CD1c-positive myeloid dendritic cell (primary cell): ENCODE data around the gene ARL3.
"Not testable (repeated sequence)": the region's sequence is repeated elsewhere in the genome, so short reads cannot be mapped to it uniquely, and the experiment has no call there.

Source experiments
- DNase-seq: peaks from one replicate; pipeline ENCODE4 v3.0.0-alpha.2; 2016; ENCODE audit errors: extremely low spot score

Gene ARL3, protein sequence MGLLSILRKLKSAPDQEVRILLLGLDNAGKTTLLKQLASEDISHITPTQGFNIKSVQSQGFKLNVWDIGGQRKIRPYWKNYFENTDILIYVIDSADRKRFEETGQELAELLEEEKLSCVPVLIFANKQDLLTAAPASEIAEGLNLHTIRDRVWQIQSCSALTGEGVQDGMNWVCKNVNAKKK

DNA sequence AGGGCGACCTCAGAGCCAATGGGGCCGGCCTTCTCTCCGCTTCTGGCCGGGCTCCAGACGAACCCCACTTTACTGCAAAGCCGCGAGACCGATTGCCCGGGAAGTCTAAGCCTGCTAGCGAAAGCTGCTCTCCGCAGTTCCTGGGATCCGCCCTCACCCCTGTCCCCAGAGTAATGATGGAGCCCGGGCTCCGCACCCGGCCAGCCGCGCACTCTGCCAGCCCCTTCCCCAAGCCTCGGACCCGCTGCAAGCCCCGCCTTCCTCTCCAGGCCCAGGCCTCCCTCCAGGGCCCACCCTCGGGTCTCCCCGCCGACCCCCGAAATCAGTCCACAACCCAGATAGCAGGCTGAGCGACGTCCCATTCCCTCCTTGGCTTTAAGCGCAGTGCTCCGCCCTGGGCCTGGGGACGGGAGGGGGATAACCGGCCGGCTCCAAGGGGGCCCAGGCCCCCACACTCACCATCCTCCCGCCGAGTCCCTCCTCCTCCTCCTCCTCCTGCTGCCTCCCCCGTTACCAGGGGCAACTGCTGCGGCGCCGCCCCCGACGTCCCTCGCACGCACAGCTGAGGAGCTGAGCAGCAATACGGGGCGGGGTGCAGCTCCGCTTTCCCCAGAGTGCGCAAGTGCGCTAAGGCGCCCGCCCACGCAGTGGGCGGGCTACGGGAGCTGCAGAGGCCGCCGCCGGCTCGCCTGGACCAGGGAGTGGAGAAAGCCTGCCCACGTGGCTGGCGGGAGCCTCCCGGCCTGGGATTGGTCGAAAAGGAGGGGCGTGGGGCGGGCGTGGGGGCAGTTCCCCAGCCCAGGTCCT lies at the start of gene ARL3:
Gene ARL3 (minus strand): TSS at position 584 of the 807 bp plus-strand sequence. CDS start 122 bp downstream, at position 462.
- peak; percentile 100 for DNase-seq

DNA sequence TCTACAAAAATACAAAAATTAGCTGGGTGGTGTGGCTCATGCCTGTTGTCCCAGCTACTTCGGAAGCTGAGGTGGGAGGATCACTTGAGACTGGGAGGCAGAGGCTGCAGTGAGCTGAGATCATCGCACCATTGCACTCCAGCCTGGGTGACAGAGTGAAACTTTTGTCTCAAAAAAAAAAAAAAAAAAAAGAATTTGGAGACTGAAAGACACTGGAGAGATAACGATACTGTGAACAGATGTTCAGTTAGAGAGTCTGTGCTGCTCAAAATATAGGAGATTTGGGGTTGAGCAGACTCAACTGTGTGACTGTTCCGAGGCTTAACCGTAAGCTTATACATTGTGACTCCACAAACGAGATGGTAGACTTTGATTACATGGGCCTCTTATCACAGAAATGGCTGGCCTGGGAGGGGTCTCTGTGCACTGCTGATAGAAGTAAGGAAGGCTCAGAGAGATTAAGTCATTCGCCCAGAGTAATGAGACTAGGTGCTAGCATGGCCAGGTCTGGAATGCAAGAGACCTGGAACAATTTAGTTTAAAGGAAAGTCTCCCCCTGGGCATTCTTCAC lies 48.9 kb upstream of the ARL3 start:
- DNase-seq: no peak

DNA sequence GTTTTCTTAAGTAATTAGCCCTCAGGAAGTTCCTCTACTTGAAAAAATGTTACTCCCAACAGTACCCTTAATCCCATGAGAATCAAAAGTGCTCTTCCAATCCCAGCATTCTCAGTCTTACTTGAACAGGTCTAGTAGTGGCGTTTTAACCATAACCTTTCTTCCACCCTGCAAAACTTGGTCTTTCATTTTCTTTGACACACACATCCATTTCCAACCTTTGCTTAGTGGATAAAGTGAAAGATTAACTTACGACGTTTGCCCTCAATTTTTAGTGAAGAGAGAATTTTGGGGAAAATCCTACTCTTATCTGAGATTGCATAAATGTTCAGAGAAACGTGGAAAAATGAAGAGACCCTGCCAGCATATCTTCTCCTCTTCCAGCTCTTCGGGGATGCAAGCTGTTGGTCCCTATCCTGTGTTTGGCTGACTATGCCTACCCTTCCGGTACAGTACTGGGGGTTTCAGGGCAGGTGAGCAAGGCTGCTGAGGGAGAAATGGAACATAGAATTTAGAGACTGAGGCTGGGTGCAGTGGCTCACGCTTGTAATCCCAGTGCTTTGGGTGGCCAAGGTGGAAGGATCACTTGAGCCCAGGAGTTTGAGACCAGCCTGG lies 48.3 kb upstream of the ARL3 start:
- DNase-seq: no peak

DNA sequence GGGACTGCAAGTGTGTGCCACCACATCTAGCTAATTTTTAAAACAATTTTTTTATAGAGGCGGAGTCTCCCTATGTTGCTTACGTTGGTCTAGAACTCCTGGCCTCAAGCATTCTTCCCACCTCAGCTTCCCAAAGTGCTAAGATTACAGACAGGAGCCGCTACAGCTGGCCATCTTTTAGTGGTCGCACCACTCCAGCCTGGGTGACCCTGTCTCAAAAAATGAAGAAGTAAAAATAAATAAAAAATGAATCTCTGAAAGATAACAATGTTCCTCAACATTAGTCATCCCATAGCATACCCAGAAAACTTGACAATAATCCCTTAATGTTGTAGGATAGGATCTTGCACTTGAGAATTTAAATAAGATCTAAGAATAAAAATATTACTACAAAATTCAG lies 47.8 kb upstream of the ARL3 start:
- no peak for DNase-seq

DNA sequence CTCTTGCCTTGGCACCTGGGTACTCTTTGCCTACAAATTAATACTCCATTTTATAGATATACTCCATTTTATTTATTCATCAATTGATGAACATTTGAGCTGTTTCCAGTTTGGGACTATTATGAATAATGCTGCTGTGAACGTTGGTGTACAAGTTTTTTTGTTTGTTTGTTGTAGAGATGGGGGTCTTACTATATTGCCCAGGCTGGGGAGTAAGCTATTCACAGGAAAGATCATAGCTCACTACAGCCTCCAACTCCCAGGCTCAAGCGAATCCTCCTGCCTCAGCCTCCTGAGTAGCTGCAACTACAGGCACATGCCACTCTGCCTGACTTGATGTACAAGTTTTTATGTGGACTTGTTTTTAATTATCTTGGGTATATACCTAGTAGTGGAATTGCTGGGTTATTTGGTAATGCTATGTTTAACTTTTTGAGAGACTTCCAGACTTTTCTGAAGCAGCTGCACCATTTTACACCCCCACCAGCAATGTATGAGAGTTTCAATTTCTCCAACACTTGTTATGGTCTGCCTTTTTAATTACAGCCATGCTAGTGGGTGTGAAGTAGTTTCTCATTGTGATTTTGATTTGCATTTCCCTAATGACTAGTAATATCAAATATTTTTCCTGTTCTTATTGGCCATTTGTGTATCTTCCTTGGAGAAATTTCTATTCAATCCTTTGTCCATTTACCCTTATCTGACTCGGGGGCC lies 45.5 kb upstream of the ARL3 start:
- DNase-seq: no peak

DNA sequence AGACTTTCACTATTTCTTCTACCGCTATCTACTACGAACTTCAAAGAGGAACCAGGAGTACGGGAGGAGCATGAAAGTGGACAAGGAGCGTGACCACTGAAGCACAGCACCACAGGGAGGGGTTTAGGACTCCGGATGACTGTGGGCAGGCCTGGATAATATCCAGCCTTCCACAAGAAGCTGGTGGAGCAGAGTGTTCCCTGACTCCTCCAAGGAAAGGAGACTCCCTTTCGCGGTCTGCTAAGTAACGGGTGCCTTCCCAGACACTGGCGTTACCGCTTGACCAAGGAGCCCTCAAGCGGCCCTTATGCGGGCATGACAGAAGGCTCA lies 44.7 kb upstream of the ARL3 start:
- not testable (repeated sequence) for DNase-seq

DNA sequence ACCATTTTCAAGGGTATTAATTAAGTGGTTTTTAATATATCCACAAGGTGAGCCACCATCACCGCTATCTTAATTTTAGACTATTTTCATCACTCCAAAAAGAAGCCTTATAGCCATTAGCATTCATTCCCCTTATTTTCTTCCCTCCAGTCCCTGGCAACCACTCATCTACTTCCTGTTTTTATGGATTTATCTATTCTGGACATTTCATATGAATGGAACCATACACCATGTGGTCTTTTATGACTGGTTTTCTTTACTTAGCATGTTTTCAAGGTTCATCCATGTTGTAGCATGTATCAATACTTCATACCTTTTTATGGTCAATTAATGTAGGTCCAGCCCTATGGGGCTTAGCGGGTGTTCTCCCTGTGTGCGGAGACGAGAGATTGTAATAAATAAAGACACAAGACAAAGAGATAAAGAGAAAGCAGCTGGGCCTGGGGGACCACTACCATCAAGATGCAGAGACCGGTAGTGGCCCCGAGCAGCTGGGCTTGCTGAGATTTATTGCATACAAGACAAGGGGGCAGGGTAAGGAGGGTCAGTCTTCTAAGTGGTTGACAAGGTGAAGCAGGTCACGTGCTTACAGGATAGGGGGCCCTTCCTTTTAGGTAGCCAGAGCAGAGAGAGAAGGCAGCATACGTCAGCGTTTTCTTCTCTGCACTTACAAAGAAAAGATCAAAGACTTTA lies 44.2 kb upstream of the ARL3 start:
- DNase-seq: no peak

DNA sequence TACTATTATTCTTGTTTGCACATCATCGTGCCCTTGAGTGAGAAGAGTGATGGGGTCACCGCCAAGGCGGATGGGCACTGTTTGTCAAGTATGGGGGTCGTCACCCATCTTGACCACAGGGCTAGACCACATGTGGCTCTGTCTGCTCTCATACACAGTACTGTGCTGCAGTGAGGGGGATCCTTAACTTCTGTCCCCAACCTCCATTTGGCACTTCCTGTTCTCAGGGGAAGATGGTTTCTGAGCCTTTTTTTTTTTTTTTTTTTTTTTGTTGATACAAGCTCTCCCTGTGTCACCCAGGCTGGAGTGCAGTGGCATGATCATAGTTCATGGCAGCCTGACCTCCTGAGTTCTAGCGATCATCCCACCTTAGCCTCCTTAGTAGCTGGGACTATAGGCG lies 43.1 kb upstream of the ARL3 start:
- DNase-seq: no peak

DNA sequence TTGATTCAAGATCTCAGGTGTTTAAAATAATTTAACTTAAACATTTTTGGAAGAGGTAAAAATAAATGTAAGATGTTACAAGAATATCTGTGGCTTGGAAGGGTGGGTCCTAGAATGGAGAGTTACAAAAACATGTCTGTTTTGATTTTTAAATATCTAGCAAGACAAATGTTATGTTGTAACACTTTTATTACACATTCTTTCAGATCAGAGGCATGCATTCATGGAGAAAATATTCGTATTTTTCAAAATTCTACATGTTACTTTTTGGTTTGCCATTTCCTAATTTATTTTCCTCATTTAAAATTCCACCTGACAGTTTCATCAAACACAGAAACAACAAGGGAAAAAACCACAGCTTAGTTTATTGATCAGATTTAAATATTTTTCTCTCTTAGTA lies 39.5 kb upstream of the ARL3 start:
- no peak for DNase-seq

DNA sequence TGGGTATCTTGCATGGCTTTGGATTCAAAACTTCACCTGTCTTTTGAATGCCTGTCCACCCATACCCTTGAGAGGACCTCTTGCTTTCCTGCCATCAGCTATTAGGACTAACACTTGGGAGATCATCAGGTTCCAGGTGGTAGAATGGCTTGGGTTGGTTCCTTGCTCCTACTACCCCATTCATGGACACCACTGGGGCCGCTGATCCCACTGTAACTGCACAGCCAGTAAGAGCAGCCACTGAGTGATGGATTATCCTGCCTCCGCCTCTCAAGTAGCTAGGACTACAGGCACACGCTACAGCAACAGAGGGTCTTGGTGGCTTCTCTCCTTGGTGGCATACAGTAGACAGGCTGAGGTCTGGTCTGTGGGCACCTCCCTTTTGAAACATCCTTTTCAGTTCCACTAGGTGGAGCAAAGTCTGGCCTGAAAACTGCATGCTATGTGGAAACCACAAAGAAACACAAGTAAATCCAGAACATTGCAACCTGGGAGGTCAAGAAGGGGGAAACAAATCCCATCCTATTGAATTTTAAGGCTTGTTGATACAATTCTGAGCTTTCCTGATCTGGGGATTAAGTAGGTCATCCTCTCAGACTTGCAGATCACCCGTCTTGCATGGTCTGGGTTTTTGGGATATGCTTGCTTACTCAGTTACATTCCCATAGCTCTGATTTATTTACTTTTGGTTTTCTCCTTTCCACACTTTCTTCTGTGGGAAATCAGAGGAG lies 38.9 kb upstream of the ARL3 start:
- peak; percentile 46 for DNase-seq

DNA sequence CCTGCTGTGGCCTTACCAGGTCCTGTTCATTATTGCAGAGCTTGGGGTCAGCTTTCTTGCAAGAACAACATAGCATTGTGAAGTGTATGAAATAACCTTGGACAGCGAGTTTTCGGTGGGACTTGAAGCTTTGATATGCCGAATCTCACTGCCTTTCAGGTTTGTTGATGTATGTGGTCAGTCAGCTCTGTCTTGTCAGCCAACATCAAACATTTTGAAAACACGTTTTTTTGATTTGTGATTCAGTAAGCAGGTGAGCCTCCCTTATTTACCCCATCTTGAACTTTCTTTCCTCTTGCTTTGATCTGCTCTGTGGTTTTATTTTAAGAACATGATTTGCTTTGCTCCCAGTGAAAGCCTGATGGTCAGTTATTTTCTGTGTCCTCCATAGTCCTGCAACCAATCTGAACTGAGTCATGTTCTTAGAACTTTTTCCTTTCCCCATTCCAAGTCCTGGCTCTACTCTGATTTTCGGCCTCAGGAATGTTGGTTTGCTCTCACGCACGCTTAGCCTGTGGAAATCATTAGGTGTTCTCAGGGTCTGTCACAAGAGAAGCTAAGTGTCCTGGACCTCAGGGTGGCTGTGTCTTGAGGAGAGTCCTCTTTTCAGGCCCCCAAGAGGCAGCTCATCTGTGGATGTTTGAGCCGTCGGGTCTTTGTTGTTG lies 38.2 kb upstream of the ARL3 start:
- DNase-seq: no peak

DNA sequence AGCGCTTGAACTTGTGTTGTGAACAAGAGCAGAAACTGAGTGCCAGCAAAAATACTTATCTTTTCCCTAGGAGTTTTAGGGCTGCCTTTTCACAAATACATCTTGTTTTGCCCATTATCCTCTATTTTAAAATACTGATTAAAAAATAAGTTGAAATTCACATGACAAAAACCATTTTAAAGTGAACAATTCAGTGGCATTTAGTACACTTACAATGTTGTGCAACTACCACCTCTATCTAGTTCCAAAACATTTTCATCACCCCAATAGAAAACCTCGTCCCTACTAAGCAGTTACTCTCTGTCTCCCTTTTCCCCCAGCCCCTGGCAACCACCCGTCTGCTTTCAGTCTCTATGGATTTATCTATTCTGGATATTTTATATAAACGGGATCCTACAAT lies 31.0 kb upstream of the ARL3 start:
- no peak for DNase-seq

DNA sequence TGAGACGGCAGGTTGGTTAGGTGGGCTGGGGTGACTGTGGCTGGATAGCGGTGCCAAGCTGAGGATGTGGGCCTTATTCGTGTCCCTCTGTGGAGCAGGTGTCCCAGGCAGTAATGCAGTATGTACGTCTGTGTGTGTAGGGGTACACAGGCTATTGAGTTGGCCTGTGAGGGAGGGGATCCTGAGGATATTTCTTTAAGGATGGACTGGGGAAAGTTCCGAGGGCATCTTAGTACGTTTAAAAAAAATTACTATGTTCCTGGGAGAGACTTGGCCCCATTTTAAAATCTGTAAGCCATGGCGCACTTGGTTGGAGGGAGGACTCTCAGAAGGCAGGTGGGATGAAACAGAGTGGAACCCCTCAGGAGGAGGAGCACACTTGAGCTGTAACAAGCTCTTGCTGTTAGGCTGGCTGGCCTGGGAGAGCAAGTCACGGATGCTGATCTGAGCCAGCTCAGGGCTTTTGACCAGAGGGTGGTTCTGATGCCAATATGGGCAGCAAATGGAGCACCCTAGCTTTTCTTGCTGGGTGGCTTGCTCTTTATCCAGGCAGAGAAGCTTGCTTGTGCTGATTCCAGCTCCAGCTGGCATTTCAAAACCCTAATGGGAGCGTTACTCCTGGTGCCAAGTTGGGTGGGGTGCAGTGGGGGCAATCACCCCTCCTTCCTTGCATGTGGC lies 30.3 kb upstream of the ARL3 start:
- DNase-seq: no peak

DNA sequence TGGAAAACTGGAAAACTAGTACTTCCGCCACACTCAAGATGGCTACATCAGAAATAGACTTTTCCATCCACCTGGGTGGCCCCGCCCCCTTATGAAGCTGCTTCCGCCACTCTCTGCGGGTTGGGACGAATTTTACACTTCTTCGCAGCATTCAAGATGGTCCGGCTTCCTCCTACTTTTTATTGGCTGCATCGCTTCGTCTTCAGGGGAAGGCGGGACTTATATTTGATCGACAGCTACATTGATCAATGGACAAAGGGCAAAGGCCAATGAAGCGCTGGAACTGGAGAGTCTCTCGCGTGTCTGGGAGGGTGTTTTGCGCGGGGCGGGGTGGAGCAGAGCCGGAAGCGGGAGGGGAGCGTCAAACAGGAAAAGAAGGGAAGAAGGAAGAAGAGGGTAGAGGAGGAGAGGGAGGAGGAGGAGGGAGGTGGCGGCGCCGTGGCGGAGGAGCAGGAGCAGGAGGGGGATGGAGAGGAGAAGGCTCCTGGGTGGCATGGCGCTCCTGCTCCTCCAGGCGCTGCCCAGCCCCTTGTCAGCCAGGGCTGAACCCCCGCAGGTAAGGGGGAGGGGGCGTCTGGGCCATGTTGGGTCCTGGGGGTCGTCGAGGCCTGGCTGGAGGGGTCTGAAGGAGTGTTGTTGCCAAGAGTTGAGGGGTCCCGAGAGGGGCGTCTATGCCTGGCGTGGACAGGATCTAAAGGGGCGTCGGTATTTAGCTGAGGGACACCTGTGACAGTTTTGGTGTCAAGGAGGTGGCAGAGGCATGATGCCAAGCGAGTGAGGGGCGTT lies 29.6 kb upstream of the ARL3 start, which contains the start of gene WBP1L:
Gene WBP1L (plus strand): TSS at position 361 of the 786 bp plus-strand sequence. CDS start 106 bp downstream, at position 467.
- DNase-seq: peak; percentile 99

DNA sequence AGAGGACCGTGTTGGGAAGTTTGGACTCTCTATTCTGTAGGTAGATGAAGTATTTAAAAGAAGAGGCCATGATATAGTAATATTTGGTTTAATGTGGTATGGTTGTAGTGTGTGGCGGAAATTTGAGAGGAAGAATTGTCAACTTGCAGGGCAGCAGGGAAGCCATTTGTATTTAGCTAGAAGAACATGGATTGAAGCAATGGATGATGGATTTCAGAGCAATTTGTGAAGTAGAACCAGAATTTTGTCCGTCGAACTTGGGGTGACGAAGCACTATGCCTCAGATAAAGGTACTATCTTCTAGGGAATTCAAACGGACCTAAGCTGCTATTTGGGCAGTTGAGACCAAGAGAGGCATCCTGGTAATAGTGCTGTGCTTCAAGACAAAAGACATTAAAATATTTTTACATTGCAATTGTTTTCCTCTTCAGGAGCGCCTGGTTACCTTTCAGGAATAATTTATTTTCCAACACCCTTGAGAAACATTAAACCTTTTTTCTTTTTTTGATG lies 28.9 kb upstream of the ARL3 start:
- DNase-seq: no peak

DNA sequence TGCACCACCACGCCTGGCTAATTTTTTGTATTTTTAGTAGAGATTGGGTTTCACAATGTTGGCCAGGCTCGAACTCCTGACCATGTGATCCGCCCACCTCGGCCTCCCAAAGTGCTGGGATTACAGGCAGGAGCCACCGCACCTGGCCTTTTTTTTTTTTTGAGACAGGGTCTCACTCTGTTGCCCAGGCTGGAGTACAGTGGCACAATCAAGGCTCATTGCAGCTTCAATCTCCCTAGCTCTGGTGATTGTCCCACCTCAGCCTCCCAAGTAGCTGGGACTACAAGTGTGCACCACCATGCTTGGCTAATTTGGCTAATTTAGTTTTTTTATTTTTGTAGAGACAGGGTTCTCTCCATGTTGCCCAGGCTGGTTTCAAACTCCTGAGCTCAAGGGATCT lies 28.1 kb upstream of the ARL3 start:
- not testable (repeated sequence) for DNase-seq

DNA sequence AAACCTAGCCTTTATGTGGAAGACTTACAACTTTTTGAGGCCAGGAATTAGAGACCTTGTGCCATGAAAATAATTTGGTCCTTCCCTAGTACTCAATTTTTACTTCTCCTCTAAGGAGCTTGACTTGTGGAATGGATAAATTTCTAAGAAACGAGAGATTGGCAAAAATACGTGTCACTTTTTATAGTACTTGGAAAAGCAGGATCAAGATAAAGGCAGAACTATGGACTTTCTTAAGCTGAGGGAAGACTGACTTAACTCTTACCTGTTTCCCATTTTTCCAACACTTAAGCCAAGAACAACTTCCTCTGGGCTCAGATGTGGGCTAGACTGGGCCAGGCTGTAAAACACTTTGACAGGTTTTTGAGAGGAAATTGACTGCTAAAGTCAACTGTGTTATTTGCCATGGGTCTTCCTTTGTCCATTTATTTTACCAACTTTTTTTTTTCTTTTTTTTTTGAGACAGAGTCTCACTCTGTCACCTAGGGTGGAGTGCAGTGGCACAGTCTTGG lies 27.6 kb upstream of the ARL3 start:
- DNase-seq: no peak

DNA sequence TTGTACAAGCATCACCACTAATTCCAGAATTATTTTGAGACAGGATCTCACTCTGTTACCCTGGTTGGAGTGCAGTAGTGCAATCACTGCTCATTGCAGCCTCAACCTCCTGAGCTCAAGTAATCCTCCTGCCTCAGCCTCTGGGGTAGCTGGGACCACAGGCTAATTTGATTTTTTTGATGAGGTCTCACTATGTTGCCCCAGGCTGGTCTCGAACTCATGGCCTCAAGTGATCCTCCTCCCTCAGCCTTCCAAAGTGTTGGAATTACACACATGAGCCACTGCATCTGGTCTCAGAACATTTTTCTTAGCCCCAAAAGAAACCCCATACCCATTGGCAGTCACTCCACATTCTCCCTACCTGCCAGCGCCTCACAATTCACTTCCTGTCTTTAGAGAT lies 26.0 kb upstream of the ARL3 start:
- DNase-seq: no peak
